SK-N-SH (cell line): ENCODE data around the gene ALDH9A1. TPM values are rescaled to one million over a fixed set of nuclear protein-coding genes. Genes with fewer than 3 reads are reported as not detected.
"Not testable (repeated sequence)": the region's sequence is repeated elsewhere in the genome, so short reads cannot be mapped to it uniquely, and the experiment has no call there.

ENCODE experiments used
- CTCF ChIA-PET: fragments of 300-600, 350-600 bp; formaldehyde crosslinking; extraction: SDS; loops from one replicate; lab custom pipeline; 2021; lab: Yijun Ruan, JAX
- POLR2A ChIA-PET: fragments of 350-600 bp; sonication (Branson Sonifier 250); formaldehyde crosslinking; extraction: SDS; loops from one replicate; lab custom pipeline; 2020; ENCODE audit warnings: antibody characterized with exemption, inconsistent platforms; lab: Yijun Ruan, JAX
- DNase-seq: peaks from one replicate; pipeline ENCODE4 v3.0.0; 2012
- H2AFZ ChIP-seq: fragments of 200-600 bp; sonication (generic); 2 replicates; pipeline ENCODE4 v1.8.1; 2016; ENCODE audit warnings: antibody characterized with exemption, mild to moderate bottlenecking, low read depth
- H3F3A ChIP-seq: fragments of 200-600 bp; sonication (generic); replicated peaks from 2 replicates; pipeline ENCODE3; 2016; ENCODE audit warnings: antibody characterized with exemption, mild to moderate bottlenecking; ENCODE audit not compliant: insufficient read depth
- H3K27ac ChIP-seq, 2 experiments: fragments of 200-500 bp in 1 of 2; fragments of 200-600 bp in 1 of 2; sonication (Bioruptor generic) in 1 of 2; sonication (generic), shearing (Covaris generic) in 1 of 2; 2 replicates each; pipeline versions ENCODE4 v1.5.1 to v1.6.1; 2014 to 2016; ENCODE audit warnings: low read depth in 2 of 2, inconsistent platforms in 1 of 2, low read length in 1 of 2, mild to moderate bottlenecking in 1 of 2, mixed read lengths in 1 of 2
- H3K27me3 ChIP-seq: fragments of 200-600 bp; sonication (generic), shearing (Covaris generic); 2 replicates; pipeline ENCODE4 v1.6.1; 2016; ENCODE audit warnings: mixed run types; ENCODE audit not compliant: insufficient read depth
- H3K36me3 ChIP-seq, 2 experiments: fragments of 200-500 bp in 1 of 2; fragments of 200-600 bp in 1 of 2; sonication (Bioruptor generic) in 1 of 2; sonication (generic) in 1 of 2; replicated peaks in 1 of 2; 2 replicates each; pipeline versions ENCODE3 to v1.5.1; 2014 to 2016; ENCODE audit warnings: low read length in 1 of 2, mild to moderate bottlenecking in 1 of 2; ENCODE audit not compliant: insufficient read depth in 2 of 2, control insufficient read depth in 1 of 2
- H3K4me1 ChIP-seq, 2 experiments: fragments of 200-500 bp in 1 of 2; fragments of 200-600 bp in 1 of 2; sonication (Bioruptor generic) in 1 of 2; sonication (generic), shearing (Covaris generic) in 1 of 2; 2 replicates each; pipeline versions ENCODE4 v1.5.1 to v1.6.1; 2014 to 2016; ENCODE audit warnings: low read depth in 1 of 2, low read length in 1 of 2, mixed run types in 1 of 2; ENCODE audit not compliant: insufficient read depth in 2 of 2, control insufficient read depth in 1 of 2
- H3K4me2 ChIP-seq: fragments of 200-600 bp; sonication (generic), shearing (Covaris generic); 2 replicates; pipeline ENCODE4 v1.6.1; 2017; ENCODE audit warnings: mixed run types
- H3K4me3 ChIP-seq, 2 experiments: fragments of 200-500 bp in 1 of 2; fragments of 200-600 bp in 1 of 2; sonication (Bioruptor generic) in 1 of 2; sonication (generic), shearing (Covaris generic) in 1 of 2; 2 replicates each; pipeline versions ENCODE4 v1.5.1 to v1.8.1; 2014 to 2016; ENCODE audit warnings: low read depth in 2 of 2, inconsistent platforms in 1 of 2, low read length in 1 of 2, mild to moderate bottlenecking in 1 of 2, mixed read lengths in 1 of 2, moderate library complexity in 1 of 2
- H3K79me2 ChIP-seq: fragments of 200-600 bp; sonication (generic); 2 replicates; pipeline ENCODE4 v1.8.1; 2017; ENCODE audit warnings: mild to moderate bottlenecking; ENCODE audit not compliant: insufficient read depth
- H3K9ac ChIP-seq: fragments of 200-600 bp; sonication (generic); 2 replicates; pipeline ENCODE4 v1.6.1; 2017; ENCODE audit warnings: mixed run types
- H3K9me2 ChIP-seq: fragments of 200-600 bp; sonication (generic); 2 replicates; pipeline ENCODE4 v1.6.1; 2017; ENCODE audit warnings: mixed run types
- H3K9me3 ChIP-seq: fragments of 200-600 bp; sonication (generic); 2 replicates; pipeline ENCODE4 v1.6.1; 2017; ENCODE audit warnings: mixed run types, mild to moderate bottlenecking, moderate library complexity
- H4K20me1 ChIP-seq: fragments of 200-600 bp; sonication (generic); 2 replicates; pipeline ENCODE4 v1.6.1; 2017; ENCODE audit warnings: mild to moderate bottlenecking, mixed run types; ENCODE audit not compliant: insufficient read depth
- CHD2 ChIP-seq: fragments of 150-350 bp; IDR thresholded peaks from 2 replicates; pipeline ENCODE4 v1.6.1; 2018; ENCODE audit warnings: low read length; ENCODE audit not compliant: partially characterized antibody
- CTCF ChIP-seq: fragments of 200-600 bp; sonication (generic); IDR thresholded peaks from 2 replicates; pipeline ENCODE4 v1.6.1; 2017; ENCODE audit warnings: antibody characterized with exemption, mild to moderate bottlenecking, moderate library complexity
- ELF1 ChIP-seq: IDR thresholded peaks from 2 replicates; pipeline ENCODE4 v1.4.0; 2012
- EP300 ChIP-seq, 2 experiments: IDR thresholded peaks; 2 replicates each; pipeline versions ENCODE4 v1.4.0 to v1.6.1; 2012; ENCODE audit warnings: borderline replicate concordance in 1 of 2, low read depth in 1 of 2, low read length in 1 of 2
- EZH2phosphoT487 ChIP-seq: fragments of 200-600 bp; sonication (generic); IDR thresholded peaks from 2 replicates; pipeline ENCODE4 v1.6.1; 2017; ENCODE audit warnings: low read depth, mixed run types, mild to moderate bottlenecking, antibody characterized with exemption, moderate library complexity, borderline replicate concordance
- FOSL2 ChIP-seq: IDR thresholded peaks from 2 replicates; pipeline ENCODE4 v1.4.0; 2012; ENCODE audit warnings: low read depth, mild to moderate bottlenecking, moderate library complexity, borderline replicate concordance
- FOXJ3 ChIP-seq: sonication (generic); formaldehyde crosslinking; IDR thresholded peaks from 2 replicates; pipeline ENCODE4 v1.5.1; 2020; ENCODE audit warnings: mild to moderate bottlenecking, missing genetic modification reagents
- FOXM1 ChIP-seq: IDR thresholded peaks from 2 replicates; pipeline ENCODE4 v1.4.0; 2012; ENCODE audit warnings: low read depth, mild to moderate bottlenecking
- GATA2 ChIP-seq: sonication (generic); formaldehyde crosslinking; IDR thresholded peaks from 2 replicates; pipeline ENCODE4 v1.5.0; 2020; ENCODE audit warnings: mild to moderate bottlenecking, missing genetic modification reagents
- MAX ChIP-seq: IDR thresholded peaks from 2 replicates; pipeline ENCODE4 v1.4.0; 2012; ENCODE audit warnings: low read depth
- MEF2A ChIP-seq: IDR thresholded peaks from 2 replicates; pipeline ENCODE4 v1.4.0; 2012; ENCODE audit warnings: low read depth, borderline replicate concordance
- MXI1 ChIP-seq: IDR thresholded peaks from 2 replicates; pipeline ENCODE4 v1.6.1; 2012; ENCODE audit warnings: mild to moderate bottlenecking, low read depth, low read length, improper control_type of control experiment
- NFIC ChIP-seq: IDR thresholded peaks from 2 replicates; pipeline ENCODE4 v1.4.0; 2012; ENCODE audit warnings: borderline replicate concordance
- POLR2AphosphoS5 ChIP-seq: IDR thresholded peaks from 2 replicates; pipeline ENCODE4 v1.6.1; 2012; ENCODE audit warnings: low read depth, low read length
- RCOR1 ChIP-seq: fragments of 150-350 bp; IDR thresholded peaks from 2 replicates; pipeline ENCODE4 v1.6.1; 2017; ENCODE audit warnings: antibody characterized with exemption, low read length
- RXRA ChIP-seq: IDR thresholded peaks from 2 replicates; pipeline ENCODE4 v1.4.0; 2012; ENCODE audit warnings: low read depth, mild to moderate bottlenecking, borderline replicate concordance
- SMC3 ChIP-seq: IDR thresholded peaks from 2 replicates; pipeline ENCODE4 v1.6.1; 2012; ENCODE audit warnings: low read depth, low read length, improper control_type of control experiment
- WGBS: methylation state at CpG from one replicate; pipeline ENCODE4 v1.1.6; 2017; ENCODE audit warnings: low lambda C conversion rate; 5-methylcytosine and 5-hydroxymethylcytosine counted together
- polyA plus RNA-seq, 3 experiments: library from polyadenylated mRNA; depleted of rRNA; stranded (reverse); fragments of >200 nt; gene quantifications; 2 replicates each; pipeline ENCODE4 v1.2.3, GENCODE V29; 2012
- TF ChIP-seq, protein P1 (sequence below): fragments of 150-350 bp; IDR thresholded peaks from 2 replicates; pipeline ENCODE4 v1.6.1; 2016; ENCODE audit warnings: mild to moderate bottlenecking, low read depth, low read length
- TF ChIP-seq, protein P2 (sequence below): fragments of 150-350 bp; IDR thresholded peaks from 2 replicates; pipeline ENCODE4 v1.6.1; 2017; ENCODE audit warnings: antibody characterized with exemption, low read length, low read depth, borderline replicate concordance

ALDH9A1 gene
- polyA plus RNA-seq, 1 of the 3 experiments (the other 2 are of a cell fraction): 31.3 TPM

DNA sequence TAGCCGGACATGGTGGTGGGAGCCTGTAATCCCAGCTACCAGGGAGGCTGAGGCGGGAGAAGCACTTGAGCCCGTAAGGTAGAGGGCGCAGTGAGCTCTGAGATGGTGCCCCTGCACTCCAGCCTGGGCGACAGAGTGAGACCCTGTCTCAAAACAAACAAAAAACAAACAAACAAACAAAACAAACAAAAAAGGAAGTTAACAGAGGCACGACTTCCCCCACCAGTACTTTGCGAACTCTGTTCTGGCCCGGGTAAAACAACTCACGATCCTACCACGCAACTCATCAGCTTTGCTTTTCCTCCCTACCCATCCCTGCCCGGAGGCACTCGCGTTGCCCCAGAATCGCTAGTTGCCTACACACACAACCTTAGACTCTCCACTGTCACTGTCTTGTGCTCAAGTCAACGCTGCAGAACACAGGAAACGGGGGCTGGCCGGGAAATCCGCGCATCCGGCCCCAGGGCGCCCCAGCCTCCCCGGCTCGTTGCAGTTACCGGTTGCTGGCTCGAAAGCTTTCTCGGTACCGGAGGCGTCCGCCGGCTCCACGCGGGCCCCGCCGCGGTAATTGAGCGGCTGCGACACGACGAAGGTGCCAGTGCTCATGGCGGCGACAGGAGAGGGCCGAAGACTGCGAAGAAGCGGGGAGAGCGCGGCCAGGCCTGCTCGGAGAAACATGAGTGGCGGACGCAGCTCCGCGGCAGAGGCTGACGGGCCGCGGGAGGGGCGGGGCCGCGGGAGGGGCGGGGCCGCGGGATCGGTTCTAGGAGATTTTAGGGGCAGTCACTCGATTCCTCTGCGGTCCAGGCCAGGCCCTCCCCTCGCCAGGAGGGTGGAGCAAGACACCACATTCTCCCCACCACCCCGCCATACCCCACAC, at the start of gene ALDH9A1 (continued):
- TF ChIP-seq CTCF (peak; percentile 59), GATA2 (CRISPR knock-in tag) (no peak), MEF2A (no peak), MXI1 (peak; percentile 70), CHD2 (no peak), NFIC (no peak), RCOR1 (no peak), FOSL2 (no peak), POLR2AphosphoS5 (peak; percentile 92), FOXJ3 (CRISPR knock-in tag) (peak; percentile 67; the same call in 1 of the 2 replicates), RXRA (no peak), SMC3 (no peak)
- TF ChIP-seq, protein P1, sequence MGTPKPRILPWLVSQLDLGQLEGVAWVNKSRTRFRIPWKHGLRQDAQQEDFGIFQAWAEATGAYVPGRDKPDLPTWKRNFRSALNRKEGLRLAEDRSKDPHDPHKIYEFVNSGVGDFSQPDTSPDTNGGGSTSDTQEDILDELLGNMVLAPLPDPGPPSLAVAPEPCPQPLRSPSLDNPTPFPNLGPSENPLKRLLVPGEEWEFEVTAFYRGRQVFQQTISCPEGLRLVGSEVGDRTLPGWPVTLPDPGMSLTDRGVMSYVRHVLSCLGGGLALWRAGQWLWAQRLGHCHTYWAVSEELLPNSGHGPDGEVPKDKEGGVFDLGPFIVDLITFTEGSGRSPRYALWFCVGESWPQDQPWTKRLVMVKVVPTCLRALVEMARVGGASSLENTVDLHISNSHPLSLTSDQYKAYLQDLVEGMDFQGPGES: no peak

GRCh38 chr1:165747632-165748447, 49.5 kb upstream of the ALDH9A1 start:
- H3K27me3 ChIP-seq: no peaks in the 10 kb centered on the region
- H3K9me2 ChIP-seq: no peaks in the 10 kb centered on the region
- ChIA-PET CTCF (interaction anchor here (0.9 to 1.7 kb wide), 2 partner anchors 11 to 166 kb away, joined by 3 to 7 read pairs; no protein-coding TSS in a partner anchor), POLR2A (no interaction called here)
- H3K4me2 ChIP-seq: no peak overlapping the region
- 0 out of 2 replicates have a peak, but pooled peaks cover 5% of the 10 kb centered on the region for H3K79me2 ChIP-seq
- no peak for DNase-seq
- H2AFZ ChIP-seq: no peak overlapping the region
- TF ChIP-seq FOXJ3 (CRISPR knock-in tag) (no peak), ELF1 (no peak), MAX (no peak), MXI1 (no peak), FOXM1 (no peak), EZH2phosphoT487 (no peak), EP300 (IDR thresholded peaks at IDR 0.05; ENCODE audit: borderline replicate concordance in 1 of 2, low read depth in 1 of 2, low read length in 1 of 2) (no peak)
- TF ChIP-seq, protein P2, sequence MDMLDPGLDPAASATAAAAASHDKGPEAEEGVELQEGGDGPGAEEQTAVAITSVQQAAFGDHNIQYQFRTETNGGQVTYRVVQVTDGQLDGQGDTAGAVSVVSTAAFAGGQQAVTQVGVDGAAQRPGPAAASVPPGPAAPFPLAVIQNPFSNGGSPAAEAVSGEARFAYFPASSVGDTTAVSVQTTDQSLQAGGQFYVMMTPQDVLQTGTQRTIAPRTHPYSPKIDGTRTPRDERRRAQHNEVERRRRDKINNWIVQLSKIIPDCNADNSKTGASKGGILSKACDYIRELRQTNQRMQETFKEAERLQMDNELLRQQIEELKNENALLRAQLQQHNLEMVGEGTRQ: no peak
- no peak overlapping the region for H3K4me3 ChIP-seq
- no peak overlapping the region for H3K9ac ChIP-seq
- no peaks in the 10 kb centered on the region for H3K9me3 ChIP-seq
- no peaks in the 10 kb centered on the region for H3F3A ChIP-seq
- 95% methylated on average over 9 of the region's 9 CpGs for WGBS
- no peak overlapping the region for H3K27ac ChIP-seq
- H4K20me1 ChIP-seq: no peaks in the 10 kb centered on the region
- H3K4me1 ChIP-seq: no peaks in the 10 kb centered on the region
- peaks cover 33 to 61% of the 10 kb centered on the region in 2 experiments for H3K36me3 ChIP-seq

DNA sequence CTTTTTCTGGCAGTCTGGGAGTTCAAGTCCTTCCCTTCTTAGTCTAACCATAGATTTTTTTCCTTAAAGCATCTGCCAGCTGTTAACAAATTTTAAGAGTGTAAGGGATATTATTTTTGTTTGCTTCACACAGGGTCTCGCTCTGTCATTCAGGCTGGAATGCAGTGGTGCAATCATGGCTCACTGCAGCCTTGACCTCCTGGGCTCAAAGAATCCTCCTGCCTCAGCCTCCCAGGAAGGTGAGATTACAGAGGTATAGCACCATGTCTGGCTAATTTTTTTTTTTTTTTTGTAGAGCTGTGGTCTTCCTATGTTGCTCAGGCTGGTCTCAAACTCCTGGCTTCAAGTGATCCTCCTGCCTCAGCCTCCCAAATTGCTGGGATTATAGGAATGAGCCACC, 46.6 kb upstream of the ALDH9A1 start:
- not testable (repeated sequence) for H3F3A ChIP-seq, H3K27me3 ChIP-seq, H3K27ac ChIP-seq, H3K79me2 ChIP-seq, H3K4me3 ChIP-seq, H3K9me2 ChIP-seq, H3K9ac ChIP-seq, H3K4me1 ChIP-seq, H3K9me3 ChIP-seq, H3K4me2 ChIP-seq, H2AFZ ChIP-seq, DNase-seq, H4K20me1 ChIP-seq
- WGBS: 100% methylated on average over 1 of the region's 1 CpG
- H3K36me3 ChIP-seq: peaks cover 42 to 65% of the 10 kb centered on the region in 2 experiments
- ChIA-PET CTCF (interaction anchor here (1.0 to 1.4 kb wide), 3 partner anchors 143 to 351 kb away, joined by 3 to 5 read pairs (median 3); no protein-coding TSS in a partner anchor), POLR2A (interaction anchor here (0.7 kb wide), 1 partner anchor 8 kb away, joined by 3 read pairs; no protein-coding TSS in a partner anchor)
